Right lobe of liver (tissue), 4 donors: ENCODE measurements around the gene SMG1.

Source experiments
- POLR2A ChIP-seq: fragments of 450-650 bp; IDR thresholded peaks from one replicate; pipeline ENCODE4 v1.6.1; 2017; ENCODE audit warnings: antibody characterized with exemption, mild to moderate bottlenecking
- TF ChIP-seq, protein P1 (sequence below), 4 donors: fragments of 200-600 bp in 3 of 4; fragments of 450-650 bp in 1 of 4; IDR thresholded peaks; one replicate each; pipeline versions ENCODE4 v1.5.1 to v1.8.0; 2016 to 2022; ENCODE audit warnings: antibody characterized with exemption in 4 of 4, mild to moderate bottlenecking in 2 of 4
- donor health status: DM: no; HTN: no; CAD: no.
- donor health status: DM: no; HTN: no; CAD: no.
- donor health status: DM: no; HTN: yes; CAD: no.

DNA sequence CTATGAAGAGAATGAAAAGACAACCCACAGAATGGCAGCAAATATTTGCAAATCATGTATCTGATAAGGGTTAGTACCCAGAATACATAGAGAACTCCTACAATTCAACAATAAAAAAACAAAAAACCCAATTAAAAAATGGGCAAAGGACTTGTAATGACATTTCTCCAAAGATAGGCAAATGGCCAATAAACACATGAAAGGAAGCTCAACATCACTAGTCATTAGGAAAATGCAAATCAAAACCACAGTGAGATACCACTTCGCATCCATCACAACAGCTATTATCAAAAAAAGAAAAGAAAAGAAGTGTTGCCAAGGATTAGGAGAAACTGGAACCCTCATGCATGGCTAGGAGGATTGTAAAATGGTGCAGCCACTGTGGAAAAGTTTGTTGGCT is 79.8 kb downstream of the SMG1 start:
- TF ChIP-seq, protein P1, sequence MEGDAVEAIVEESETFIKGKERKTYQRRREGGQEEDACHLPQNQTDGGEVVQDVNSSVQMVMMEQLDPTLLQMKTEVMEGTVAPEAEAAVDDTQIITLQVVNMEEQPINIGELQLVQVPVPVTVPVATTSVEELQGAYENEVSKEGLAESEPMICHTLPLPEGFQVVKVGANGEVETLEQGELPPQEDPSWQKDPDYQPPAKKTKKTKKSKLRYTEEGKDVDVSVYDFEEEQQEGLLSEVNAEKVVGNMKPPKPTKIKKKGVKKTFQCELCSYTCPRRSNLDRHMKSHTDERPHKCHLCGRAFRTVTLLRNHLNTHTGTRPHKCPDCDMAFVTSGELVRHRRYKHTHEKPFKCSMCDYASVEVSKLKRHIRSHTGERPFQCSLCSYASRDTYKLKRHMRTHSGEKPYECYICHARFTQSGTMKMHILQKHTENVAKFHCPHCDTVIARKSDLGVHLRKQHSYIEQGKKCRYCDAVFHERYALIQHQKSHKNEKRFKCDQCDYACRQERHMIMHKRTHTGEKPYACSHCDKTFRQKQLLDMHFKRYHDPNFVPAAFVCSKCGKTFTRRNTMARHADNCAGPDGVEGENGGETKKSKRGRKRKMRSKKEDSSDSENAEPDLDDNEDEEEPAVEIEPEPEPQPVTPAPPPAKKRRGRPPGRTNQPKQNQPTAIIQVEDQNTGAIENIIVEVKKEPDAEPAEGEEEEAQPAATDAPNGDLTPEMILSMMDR (IDR thresholded peaks at IDR 0.05), result no peak
- no peak for TF ChIP-seq POLR2A
